Frontal cortex (tissue), 4 donors: Measurements from ENCODE around the gene CRISPLD2. TPM values are rescaled to one million over a fixed set of nuclear protein-coding genes. Genes with fewer than 3 reads are reported as not detected.

ENCODE experiments used
- DNase-seq, 2 donors: peaks; one replicate each; pipeline ENCODE4 v3.0.0; 2012; ENCODE audit warnings: low spot score in 2 of 2
- FAIRE-seq: peaks from 2 replicates; lab custom pipeline; 2012; peaks lifted over from hg19 to GRCh38; lab: Jason Lieb, UNC
- total RNA-seq: library from RNA; depleted of rRNA; stranded (reverse); fragments of >200 nt; gene quantifications from one replicate; pipeline ENCODE4 v1.2.3, GENCODE V29; 2014
- donor health status: control.
- donor health status: control.
- donor health status: control.

The CRISPLD2 gene
- total RNA-seq, 1 donor from 2014 or later = 3.3 TPM

DNA sequence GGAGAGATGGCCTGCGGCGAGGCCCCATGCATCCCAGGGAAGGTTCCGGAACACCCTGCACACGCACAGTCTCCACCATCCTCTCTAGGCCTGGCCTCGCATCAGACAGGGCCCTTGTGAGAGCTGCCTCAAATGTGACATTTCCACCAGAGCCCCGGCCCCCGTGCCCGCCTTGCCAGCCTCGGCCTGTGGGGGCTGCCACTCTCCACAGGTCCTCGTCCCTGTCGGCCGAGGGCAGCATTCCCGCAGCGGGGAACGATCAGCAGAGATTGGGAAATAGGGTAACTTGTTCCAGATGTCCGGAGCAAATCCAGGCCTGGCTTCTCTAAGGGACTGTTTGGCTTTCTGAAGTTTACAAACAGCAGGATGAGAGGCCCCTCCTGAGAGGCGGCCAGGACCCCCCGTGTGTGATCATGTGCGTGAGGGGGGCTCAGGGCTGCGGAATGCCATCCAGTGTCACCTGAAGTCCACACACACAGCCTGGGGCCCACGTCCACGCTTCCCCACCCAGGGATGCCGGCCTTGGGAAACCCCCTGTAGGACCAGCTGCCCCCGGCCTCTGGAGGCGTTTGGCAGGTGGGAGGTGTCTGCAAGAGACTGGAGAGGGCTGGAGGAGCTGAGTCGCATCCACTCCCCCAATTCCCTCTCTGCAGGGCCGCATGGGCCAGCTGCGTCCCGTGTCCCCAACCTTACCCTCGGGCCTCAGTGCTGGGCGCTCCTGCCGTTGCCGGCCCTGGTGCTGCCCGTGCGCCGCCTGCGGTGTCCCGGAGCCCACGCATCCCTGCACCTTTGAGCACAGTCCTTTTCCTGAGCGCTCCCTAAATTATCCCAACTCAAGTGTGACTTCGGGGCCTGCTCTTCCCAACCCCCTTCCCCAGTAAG, 121.1 kb downstream of the CRISPLD2 start:
- FAIRE-seq = no peak
- no peak for DNase-seq

- FAIRE-seq (no peak), DNase-seq (no peak)
Measured at GRCh38 chr16:84941921-84942320, 122.1 kb downstream of the CRISPLD2 start.

DNA sequence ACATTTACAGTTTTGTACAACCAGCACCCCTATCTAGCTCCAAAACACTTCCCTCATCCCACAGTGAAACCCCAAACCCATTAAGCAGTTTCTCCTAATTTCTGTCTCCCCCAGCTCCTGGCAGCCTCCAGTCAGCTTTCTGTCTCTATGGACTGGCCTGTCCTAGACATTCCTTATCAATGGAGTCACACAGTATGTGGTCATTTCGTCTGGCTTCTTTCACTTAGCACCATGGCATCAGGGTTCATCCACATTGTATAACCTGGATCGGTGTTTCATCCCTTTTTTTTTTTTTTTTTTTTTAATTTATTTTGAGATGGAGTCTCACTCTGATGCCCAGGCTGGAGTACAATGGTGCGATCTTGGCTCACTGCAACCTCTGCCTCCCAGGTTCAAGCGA, 123.0 kb downstream of the CRISPLD2 start:
- DNase-seq (no peak), FAIRE-seq (no peak)

GRCh38 chr16:84943620-84944019, 123.8 kb downstream of the CRISPLD2 start:
- no peak for FAIRE-seq
- no peak for DNase-seq

DNA sequence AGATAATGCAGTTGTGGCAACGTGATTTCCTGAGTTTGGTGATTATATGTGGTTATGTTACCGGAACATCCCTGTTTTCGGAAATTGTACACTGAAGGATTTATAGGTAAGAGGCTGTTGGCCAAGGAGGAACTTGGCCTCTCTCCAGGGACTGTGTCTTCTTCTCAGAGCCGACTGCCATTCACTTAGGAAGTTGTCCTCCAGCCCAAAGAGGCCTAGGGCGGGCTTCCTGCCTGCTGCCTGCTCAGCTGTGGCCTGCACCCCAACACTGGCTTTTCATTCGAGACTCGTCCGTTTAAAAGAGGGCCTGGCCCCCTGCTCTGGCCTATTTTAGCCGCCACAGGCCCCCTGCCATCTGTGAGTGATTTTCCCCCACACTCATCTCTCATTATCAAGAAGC, 127.2 kb downstream of the CRISPLD2 start:
- DNase-seq (no peak), FAIRE-seq (no peak)

GRCh38 chr16:84947996-84948850, 128.4 kb downstream of the CRISPLD2 start:
- DNase-seq (no peak), FAIRE-seq (no peak)

DNA sequence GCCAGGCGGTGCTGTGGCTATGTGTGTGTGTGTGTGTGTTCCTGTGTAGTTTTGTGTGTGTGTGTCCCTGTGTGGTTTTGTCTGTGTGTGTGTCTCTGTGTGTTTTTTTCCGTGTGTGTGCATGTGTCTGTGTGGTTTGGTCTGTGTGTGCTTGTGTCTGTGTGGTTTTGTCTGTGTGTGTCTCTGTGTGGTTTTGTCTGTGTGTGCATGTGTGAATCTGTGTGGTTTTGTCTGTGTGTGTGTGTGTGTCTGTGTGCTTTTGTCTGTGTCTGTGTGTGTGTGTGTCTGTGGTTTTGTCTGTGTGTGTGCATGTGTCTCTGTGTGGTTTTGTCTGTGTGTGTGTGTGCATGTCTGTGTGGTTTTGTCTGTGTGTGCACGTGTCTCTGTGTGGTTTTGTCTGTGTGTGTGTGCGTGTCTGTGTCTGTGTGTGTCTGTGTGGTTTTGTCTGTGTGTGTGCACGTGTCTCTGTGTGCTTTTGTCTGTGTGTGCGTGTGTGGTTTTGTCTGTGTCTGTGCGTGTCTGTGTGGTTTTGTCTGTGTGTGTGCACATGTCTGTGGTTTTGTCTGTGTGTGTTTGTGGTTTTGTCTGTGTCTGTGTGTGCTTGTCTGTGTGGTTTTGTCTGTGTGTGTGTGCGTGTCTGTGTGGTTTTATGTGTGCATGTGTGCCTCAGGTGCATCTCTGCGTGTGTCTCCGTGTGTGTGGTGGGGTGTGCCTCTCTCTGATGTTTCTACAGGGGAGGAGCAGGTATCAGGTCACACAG, 129.2 kb downstream of the CRISPLD2 start:
- DNase-seq (no peak), FAIRE-seq (no peak)

GRCh38 chr16:84949772-84950436, 130.1 kb downstream of the CRISPLD2 start:
- FAIRE-seq (no peak), DNase-seq (no peak)

DNA sequence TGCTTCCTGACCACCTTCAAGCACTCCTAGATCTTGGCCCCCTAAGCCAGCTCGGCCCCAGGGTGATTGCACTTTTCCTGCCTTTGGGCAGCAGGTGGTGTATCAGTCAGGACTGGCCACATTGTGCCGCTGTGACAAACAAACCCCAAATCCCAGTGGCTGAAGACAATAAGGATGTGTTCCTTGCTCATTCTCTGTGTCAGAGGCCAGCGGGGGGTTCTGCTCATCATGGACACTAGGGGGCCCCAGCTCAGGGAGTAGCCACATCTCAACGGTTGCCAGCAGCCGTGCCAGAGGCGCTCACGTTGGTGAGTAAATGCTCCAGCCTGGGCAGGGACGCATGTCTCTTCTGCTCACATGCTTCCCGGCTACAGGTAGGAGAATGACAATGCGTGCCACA, 131.1 kb downstream of the CRISPLD2 start:
- DNase-seq (no peak), FAIRE-seq (no peak)

GRCh38 chr16:84952335-84953189, 132.8 kb downstream of the CRISPLD2 start:
- DNase-seq (peak; percentile 66 to 79), FAIRE-seq (no peak)

- FAIRE-seq (no peak), DNase-seq (no peak)
Measured at GRCh38 chr16:84953190-84953746, 133.5 kb downstream of the CRISPLD2 start.

DNA sequence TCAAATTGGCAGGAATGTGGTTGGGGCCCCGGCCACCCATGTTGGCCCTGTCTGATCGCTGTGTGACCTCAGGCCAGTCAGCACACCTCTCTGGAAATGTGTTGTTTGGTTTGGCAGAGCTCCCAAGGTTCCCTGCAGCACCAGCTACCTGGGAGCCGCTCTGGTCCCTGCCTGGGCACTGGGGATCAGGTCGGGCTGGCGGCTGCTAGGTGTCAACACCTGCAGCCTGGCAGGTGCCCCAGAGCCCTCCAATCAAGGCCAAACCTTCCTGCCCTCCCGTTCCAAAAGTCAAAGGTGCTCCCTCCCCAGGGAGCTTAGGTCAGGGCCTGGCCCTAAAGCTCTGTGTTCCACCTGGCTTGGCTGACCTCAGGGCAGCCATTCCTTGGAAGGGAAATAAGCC, 135.6 kb downstream of the CRISPLD2 start:
- DNase-seq (no peak), FAIRE-seq (no peak)

DNA sequence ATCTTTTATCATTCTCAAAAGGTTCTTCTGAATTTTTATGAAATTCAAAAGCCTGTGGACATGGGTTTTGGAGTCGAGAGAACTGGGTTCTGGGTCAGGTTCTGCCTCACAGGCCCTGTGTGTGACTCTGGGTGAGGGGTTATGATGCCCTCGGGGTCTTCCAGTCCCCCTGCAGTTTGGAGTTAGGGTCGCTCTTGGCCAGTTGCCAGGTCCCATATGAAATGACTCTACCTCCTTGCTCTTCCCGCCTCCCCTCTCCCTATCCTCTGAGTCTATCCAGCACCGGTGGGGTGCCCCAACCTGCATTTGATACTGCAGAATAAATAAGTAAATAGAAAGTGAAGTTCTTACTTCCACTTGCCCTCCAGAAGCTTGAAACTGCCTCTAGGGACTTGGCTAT, 137.4 kb downstream of the CRISPLD2 start:
- FAIRE-seq = no peak
- no peak for DNase-seq

DNA sequence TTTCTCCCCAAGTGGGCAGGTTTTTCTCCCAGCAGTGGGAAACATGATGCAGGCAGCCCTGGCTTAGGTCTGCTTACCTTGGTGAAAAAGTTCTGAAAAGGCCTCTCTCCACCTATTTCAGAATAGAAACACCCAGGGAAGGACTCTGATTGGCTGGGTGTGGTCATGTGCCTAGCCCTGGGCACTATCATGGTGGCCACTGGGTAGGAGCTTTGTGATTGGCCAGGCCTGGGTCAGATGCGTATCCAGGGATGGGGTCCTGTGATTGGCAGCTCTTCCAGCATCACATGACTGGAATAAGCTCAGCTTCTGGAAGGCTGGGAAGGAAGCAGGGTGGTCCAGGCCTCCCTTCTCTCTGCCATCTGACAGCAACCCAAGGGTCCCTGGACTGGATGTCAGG, 138.0 kb downstream of the CRISPLD2 start:
- DNase-seq = no peak
- FAIRE-seq = no peak

Other genes with a start within 250 kb of the CRISPLD2 start
- 87.2 TPM for gene COTL1, start 201.9 kb upstream of the CRISPLD2 start, total RNA-seq
- 60.3 TPM for gene KLHL36, start 171.5 kb upstream of the CRISPLD2 start, total RNA-seq
- gene USP10, start 120.0 kb upstream of the CRISPLD2 start, total RNA-seq = 53.8 TPM
- 19.6 TPM for gene ZDHHC7, start 191.6 kb downstream of the CRISPLD2 start, total RNA-seq
- 55.8 TPM for gene KIAA0513, start 207.8 kb downstream of the CRISPLD2 start, total RNA-seq